Activated CD8-positive, alpha-beta memory T cell treated with anti-CD3 and anti-CD28 coated beads, Interleukin-2, amount 50 U/mL, for 24 hours (primary cell): Measurements from ENCODE around the gene SCN9A.
"Not testable (repeated sequence)": the region's sequence is repeated elsewhere in the genome, so short reads cannot be mapped to it uniquely, and the experiment has no call there.

Experiments
- DNase-seq: peaks from one replicate; pipeline ENCODE4 v3.0.0-alpha.2; 2020; ENCODE audit errors: extremely low read depth

The SCN9A gene

DNA sequence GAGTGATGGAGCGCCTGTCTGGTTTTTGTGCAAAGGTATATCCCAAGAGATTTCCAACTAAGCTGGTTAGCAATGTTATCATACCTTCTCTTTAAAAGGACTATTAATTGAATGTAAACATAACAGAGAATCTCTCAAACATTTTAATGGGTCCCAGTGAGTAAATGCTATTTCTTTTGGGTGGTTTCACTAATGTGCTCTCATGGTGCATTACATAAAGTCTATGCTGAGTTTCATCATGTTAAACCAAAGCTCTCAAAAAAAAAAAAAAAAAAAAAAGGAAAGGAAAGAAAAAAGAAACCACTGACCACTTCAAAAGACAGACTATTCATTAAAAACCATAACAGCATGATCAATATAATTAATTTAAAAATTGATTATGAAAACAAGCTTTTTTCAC, 128.8 kb downstream of the SCN9A start:
- DNase-seq, result no peak

DNA sequence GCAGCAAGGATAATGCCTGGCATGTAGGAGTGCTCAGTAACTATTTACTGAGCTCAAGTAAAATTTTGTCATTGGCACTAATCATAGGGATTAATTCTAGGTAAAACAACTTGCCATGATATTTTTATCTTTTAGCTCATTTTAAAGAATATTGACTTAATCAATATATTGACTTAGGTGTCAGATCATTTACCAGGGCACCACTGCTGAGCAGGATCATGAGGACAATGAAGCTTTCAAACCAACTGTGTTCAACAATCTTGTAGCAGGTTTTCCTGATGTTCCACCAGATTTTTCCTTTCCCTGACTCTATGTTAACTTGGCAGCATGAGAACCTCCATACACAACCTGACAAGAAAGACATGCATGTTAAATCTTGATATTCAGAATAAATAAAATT, 133.4 kb downstream of the SCN9A start:
- DNase-seq, result no peak

DNA sequence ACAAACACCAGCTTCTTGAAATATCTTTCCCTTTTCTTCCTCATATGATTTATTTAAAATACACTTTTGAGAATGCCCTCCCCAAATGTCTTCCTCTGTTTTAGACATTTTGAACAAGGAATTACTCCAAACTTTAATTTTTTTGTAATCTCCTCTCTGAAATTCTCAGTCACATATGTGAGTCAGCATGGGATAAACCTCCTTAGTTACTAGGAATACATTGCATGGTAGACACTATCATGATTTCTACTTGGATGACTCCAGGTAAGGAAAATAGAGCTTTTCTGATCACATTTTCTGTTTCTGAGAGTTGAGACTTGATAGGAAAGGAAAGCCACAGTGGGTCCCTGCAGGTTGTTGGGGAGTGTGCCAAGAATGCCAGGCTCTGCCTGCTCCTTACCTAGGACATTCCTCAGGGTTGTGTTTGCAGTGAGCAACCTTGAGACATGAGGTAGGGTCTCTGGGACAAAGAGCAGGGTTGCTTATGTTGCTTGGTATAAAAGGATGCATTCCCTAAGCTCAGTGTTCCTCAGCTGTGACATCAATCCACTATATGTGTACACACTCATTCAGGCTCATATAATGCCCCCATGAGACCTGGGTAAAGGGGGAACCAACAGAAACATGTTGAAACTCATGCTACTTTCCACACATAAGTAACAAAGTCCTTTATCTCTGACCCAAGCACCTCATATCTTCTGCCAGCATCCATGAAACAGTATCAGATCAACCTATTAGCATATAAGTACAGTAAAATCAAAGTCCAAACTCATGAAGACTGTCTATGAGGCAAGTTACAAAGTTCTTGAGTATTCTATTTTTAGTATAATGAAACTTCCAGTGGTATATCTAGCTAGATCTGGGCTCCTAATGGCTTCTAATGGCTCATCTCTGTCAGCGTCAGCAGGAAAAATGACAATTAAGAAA, 135.1 kb downstream of the SCN9A start:
- DNase-seq, result no peak

DNA sequence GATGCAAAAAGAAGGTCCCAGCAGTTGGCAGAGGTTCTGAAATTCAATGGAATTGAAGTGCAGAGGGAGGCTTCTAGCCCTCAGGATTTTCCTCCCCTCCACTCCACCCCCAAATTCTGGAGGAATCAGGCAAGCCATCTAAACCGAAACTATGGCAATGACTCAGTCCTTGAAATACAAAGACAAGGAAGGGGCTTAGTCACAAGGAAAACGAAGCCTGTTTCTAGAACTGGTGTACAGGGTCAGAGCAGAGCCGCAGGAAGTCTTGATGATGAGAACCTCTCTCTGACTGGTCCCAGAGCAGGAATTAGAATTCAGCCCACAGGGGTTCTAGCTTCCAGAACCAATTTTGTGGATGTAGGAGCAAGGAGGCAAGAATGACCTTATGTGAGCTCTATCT, 136.2 kb downstream of the SCN9A start:
- no peak for DNase-seq

DNA sequence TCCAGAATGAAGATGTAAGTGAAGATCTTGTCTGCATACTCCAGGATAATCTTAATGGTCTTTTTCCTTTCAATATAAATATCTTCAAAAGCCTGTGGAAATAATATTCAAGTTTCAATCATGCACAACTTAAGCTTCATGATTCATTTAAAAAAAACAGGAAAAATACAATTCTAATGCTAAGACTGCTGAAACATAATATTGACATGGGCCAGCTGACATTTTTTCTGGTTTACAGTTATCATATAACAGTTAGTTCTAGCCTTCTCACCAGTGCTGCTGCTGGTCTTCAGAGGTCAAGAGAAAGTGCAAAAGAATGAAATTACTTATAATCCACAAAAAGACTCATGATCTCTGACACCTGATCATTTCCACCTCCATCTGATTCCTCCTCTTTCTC, 137.6 kb downstream of the SCN9A start:
- no peak for DNase-seq

DNA sequence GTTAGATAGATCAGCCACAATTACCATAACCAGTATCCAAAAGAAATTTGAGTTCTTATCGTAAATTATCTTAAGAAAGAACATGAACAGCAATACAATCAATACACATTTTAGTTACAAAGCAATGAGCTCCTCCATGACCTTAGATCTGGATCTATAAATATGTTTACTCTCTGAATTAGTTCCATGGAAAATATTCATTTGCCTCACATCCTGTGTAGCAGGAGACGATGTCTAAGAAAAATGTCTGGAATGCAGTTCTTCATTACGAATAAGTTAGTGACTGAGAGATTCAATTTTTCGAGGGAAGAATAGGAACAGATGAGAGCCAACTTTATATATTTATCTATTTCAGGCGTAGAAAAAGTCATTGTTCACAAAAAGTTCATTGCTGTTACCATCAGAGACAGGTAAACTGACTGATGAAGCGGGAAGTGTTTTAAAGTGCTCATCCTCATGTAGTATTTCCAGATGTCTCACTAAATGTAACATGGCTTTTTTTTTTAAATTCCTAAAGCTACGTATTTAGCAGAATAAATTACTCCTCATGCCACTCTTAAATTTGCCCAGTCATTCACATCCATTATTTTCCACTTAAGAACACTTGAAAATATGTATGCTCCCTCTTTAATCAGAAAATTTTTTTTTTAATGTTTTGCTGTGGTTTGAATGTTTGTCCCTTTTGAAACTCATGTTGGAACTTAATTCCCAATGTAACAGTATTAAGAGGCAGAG, 141.5 kb downstream of the SCN9A start:
- no peak for DNase-seq

DNA sequence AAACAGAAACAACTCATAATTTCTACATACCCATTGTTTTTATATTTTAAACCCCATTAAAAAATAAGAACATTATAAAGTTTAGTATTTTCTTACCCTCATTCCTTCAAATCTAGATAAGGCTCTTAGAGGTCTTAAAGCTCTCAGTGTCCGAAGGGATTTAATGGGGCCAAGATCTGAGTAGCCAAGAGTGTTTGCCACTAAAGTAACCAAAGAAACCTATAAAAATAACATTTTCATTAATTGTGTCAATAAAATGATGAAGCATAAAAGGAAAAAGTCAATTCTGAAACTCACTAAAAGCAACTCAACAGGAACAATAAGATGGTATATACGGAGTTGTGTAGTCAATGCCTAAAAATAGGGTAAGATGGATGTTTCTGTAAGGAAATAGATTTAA, 142.5 kb downstream of the SCN9A start:
- no peak for DNase-seq

DNA sequence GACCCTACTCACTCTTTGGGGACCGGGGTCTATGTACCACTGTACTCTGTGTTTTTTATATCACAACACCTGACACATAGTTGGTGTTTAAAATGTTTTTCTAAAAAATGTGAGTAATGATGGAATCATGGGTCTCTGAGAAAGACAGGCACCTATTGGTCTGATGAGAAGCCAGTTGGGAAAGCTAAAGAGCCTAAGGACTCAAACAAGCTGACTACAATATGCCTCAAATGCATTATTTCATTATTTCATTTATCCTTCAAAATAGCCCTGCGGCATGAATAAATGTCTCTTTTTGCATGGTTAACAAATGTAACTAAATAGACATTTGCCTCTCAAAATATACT, 145.0 kb downstream of the SCN9A start:
- no peak for DNase-seq

DNA sequence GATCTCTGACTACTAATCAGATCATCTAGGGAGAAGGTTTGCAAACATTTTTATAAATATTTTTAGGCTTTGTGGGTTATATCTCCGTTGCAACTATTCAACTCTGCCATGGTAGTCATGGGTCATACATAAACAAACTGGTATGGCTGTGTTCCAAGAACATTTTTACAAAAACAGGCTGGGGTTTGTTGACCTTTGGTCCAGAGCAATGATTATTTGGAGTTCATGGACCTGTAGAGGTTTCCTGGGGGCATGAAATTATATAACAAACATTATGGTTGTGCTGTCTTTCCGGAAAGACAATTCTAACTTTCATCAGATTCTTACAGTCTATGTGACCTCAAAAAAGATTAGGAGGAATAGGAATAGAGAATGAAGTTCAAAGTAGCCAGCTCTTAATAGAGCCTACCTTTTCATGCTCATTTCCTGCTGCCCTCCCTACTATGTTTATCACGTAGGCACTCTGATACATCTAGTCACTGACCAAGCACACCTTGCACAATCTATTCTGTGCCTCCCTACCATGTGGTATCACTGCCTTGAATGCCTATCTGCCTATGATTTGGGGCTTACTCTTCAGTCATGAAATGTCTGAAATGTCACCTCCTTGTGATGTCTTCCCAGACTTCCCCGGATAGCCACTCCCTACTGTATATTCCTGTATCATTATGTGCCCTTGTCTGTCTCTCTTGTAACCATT, 145.6 kb downstream of the SCN9A start:
- no peak for DNase-seq

DNA sequence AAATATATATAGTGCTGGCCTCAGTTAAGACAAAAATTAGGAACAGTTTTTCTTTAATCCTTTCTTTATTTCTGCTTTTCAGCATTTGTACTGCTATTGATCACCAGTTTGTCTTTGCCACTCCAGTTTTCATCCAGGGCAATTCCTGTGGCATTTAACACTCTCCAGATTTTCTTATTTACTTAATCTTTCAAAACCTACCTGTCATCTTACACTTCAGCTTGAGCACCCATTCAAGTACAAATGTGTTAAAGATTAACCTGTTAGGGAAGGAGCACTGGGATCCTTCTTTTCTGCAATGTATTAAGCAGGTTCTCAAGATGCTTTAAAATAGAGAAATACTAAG, 146.1 kb downstream of the SCN9A start:
- no peak for DNase-seq

DNA sequence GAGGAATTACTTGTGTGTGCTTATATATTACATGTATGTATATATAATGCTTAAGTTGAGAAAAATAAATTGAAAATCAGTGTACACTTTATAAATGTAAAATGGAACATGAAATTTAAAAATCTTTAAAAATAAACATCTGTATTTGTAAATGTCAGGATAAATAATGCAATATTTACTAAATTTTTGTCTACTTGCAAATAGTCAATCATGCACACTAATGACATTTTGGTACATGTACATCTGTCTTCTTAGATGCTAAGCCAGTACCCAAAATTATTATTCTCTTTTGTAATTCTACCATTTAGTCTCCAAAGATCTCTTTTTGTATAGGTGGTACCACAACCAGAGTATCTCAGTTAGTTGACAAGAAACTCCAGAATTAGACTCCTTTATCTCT, 151.5 kb downstream of the SCN9A start:
- no peak for DNase-seq

DNA sequence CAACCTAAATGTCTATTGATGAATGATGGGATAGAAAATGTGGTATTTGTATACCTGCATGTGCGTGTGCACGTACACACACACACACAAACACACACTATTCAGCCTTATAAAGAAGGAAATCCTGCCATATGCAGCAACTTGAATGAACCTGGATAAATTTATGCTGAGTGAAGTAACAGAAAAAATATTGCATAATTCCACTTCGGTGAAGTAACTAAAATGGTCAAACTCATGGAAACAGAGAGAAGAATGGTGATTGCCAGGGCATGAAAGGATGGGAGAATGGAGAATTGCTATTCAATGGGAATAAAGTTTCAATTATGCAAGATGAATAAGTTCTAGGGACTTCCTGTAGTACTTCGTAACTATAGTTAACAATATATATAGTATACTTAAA, 152.4 kb downstream of the SCN9A start:
- DNase-seq, result no peak

DNA sequence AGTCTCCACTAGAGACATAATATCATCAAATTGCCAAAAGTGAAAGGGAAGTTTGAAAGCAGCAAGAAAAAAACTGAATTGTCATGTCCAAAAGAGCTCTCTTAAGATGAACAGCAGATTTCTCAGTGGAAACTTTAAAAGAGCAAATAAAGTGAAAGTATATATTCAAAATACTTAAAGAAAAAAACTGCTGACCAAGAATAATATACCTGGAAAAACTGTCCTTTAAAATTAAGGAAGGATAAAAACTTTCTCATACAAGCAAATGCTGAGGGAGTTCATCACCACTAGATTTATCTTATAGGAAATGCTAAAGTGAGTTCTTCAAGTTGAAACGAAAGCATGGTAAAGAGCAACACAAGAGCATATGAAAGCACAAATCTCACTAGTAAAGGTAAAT, 164.7 kb downstream of the SCN9A start:
- no peak for DNase-seq

DNA sequence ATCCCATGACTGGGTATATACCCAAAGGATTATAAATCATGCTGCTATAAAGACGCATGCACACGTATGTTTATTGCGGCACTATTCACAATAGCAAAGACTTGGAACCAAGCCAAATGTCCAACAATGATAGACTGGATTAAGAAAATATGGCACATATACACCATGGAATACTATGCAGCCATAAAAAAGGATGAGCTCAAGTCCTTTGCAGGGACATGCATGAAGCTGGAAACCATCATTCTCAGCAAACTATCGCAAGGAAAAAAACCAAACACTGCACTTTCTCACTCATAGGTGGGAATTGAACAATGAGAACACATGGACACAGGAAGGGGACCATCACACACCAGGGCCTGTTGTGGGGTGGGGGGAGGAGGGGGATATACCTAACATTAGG, 165.8 kb downstream of the SCN9A start:
- DNase-seq, result not testable (repeated sequence)

DNA sequence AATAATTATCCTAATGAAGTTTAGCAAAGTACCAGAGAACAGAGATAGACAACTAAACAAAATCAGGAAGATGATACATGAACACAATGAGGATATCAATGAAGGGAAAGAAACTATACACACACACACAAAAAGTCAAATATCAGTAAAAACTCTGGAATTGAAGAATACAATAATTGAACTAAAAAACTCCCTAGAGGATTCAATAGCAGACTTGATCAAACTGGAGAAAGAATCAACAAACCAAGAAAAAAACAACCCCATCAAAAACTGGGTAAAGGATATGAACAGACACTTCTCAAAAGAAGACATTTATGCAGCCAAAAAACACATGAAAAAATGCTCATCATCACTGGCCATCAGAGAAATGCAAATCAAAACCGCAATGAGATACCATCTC, 166.4 kb downstream of the SCN9A start:
- not testable (repeated sequence) for DNase-seq

DNA sequence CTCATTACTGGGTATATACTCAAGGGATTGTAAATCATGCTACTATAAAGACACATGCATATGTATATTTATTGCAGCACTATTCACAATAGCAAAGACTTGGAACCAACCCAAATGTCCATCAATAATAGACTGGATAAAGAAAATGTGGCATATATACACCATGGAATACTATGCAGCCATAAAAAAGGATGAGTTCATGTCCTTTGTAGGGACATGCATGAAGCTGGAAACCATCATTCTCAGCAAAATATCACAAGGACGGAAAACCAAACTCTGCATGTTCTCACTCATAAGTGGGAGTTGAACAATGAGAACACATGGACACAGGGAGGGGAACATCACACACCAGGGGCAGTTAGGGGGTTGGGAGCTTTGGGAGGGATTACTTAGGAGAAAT, 169.6 kb downstream of the SCN9A start:
- DNase-seq, result not testable (repeated sequence)

DNA sequence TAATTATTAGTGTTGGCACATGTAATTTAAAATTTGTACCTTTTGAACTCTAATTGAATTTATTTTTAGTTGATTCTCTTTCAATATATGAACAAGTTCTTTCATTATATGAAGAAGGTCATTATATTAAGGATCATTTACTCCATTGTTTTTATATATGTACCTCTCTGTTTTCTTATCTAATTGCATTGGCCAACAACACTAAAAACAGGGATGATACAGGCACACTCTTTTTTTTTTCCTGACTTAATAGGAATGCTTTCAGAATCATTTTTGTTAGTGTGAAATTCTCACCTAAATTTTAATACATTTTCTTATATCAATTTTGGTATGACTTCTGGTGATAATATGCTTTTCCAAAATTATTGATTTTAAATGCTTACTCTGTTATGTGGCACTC, 173.0 kb downstream of the SCN9A start:
- DNase-seq, result no peak

DNA sequence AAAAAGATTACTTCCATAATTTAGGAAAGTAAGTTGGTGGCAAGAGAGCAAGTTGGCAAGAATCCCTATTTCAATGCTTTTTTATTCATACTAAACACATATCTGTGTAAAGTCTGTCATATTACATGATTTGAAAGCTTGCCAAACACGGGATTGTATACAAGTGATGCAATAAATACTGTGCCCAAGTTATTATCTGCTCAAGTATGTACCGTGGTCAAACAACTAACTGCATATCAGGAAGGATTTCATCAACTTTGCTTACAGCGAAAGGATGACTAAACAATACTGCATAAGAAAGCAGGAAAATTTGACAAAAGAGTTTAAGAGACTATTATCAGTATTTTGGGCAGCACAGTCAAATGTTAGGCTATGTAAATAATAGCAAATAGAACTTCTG, 178.3 kb downstream of the SCN9A start:
- DNase-seq, result no peak

DNA sequence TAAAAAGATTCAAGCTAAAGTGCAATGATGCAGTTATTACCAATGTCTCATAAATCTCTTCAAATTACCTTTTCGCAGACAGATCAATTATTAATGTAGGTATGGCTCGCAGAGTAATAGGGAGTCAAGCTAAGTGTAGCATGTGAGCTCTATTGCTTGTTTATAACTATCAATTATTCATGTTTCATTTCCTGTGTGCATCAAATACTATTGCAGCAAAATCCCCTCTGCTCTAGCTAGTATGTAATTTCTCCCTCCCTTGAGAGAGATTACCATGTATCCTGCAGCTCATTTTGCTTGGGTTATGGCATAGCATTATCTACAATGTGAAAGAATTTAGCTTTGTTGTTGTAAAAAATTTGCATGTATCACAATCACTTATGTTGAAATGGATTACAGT, 182.3 kb downstream of the SCN9A start:
- no peak for DNase-seq

DNA sequence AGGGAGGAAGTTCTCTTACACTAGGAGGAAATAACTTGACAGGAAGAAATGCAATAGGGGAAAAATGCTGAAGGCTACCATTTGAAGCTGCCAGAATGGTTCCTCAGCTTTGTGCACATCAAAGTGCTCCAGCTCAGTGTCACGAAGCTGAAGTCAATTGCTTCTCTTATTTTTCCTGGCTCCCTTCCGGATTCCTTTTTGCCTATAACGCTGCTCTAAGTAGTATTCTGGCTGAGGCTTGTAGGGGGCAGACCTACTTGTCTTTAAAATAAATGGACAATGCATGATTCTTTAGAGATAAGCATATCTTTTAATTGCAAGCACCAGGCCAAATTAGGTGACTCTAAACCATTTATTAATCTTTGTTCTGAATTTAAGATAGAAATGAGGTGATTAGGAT, 187.7 kb downstream of the SCN9A start:
- no peak for DNase-seq

DNA sequence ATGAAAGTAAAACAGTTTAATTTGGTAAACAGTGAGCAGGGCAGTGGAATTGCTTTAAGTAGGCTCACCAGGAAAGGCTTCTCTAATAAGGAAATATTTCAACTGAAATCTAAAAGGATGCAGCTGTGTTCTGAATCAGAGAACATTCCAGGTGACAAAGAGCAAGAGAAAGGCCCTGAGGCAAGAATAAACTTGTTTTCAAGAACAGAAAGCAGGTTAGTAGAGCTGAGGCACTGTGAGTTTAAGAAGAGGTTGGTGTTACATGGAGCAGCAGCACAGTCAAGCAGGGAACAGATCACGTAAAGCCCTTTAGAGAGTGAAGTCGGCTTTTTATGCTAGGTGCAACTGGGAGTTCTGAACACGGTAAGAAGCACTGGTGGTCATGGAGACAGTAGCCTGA, 191.0 kb downstream of the SCN9A start:
- DNase-seq, result no peak

DNA sequence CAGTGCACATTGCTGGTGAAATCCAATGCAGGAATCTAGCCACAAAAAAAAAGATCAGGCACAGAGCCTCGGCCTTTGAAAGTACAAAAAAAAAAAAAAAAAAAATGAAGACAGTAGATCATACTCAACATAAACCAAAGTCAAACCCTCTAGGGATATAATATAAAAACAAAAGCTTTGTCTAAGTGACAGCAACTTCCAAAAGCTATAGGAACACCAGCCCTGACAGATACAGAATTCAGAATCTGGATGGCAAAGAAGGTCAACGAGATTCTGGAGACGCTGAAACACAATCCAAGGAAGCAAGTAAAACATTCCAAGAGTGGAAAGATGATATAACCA, 194.0 kb downstream of the SCN9A start:
- no peak for DNase-seq
